ENCODE data around the gene VARS1. TPM values are rescaled to one million over a fixed set of nuclear protein-coding genes. Genes with fewer than 3 reads are reported as not detected.

Gene VARS1
- total and polyA plus RNA-seq, 2 experiments from 2014 or later: 71.2 to 137 TPM

- Histone ChIP-seq H2AFZ (no peak overlapping the region), H3K4me1 (ENCODE audit: insufficient read depth) (peaks cover 14% of the 10 kb centered on the region), H3K27ac (ENCODE audit: low read depth) (no peak overlapping the region), H3K4me3 (no peak overlapping the region), H3K27me3 (ENCODE audit: insufficient read depth) (no peaks in the 10 kb centered on the region), H3K4me2 (no peak overlapping the region), H3K9me2 (ENCODE audit: insufficient read depth) (no peaks in the 10 kb centered on the region), H3K36me3 (ENCODE audit: insufficient read depth) (no peaks in the 10 kb centered on the region), H3K79me2 (replicated peaks; ENCODE audit: insufficient read depth) (no peaks in the 10 kb centered on the region), H4K20me1 (replicated peaks; ENCODE audit: insufficient read depth) (no peaks in the 10 kb centered on the region), H3F3A (replicated peaks; ENCODE audit: low read depth) (0 out of 2 replicates have a peak, but pooled peaks cover 2% of the 10 kb centered on the region)
- H3K27ac Mint-ChIP-seq: peak overlapping the region; percentile 59; the same call in 1 of the 2 replicates
- peaks cover 15% of the 10 kb centered on the region for H3K27me3 Mint-ChIP-seq (ENCODE audit: insufficient read depth, low read depth, poor library complexity)
- no peaks in the 10 kb centered on the region; the same call in 2 of the 3 replicates for H3K9me3 Mint-ChIP-seq
- H3K36me3 Mint-ChIP-seq (ENCODE audit: low read depth): peaks cover 22% of the 10 kb centered on the region
- TF ChIP-seq CTCF (conservative IDR thresholded peaks at IDR 0.05; ENCODE audit: low read depth in 2 of 2) (peak in 1 of 2 experiments; percentile 17; a peak in 1 of 4 replicates), CREB1 (CRISPR knock-in tag; IDR thresholded peaks at IDR 0.05; ENCODE audit: low read depth) (no peak)
- peak overlapping the region; percentile 2; the same call in 1 of the 3 replicates for H3K4me3 Mint-ChIP-seq
- DNase-seq (ENCODE audit: low spot score) (peak; percentile 71), ATAC-seq (peak; percentile 29)
- H3K4me1 Mint-ChIP-seq: peaks cover 24% of the 10 kb centered on the region
Observed at GRCh38 chr6:31763619-31763940, 32.0 kb downstream of the VARS1 start.

- Histone ChIP-seq H3K4me2 (no peak overlapping the region), H3K4me1 (ENCODE audit: insufficient read depth) (peaks cover 14% of the 10 kb centered on the region), H3K4me3 (no peak overlapping the region), H3K27me3 (ENCODE audit: insufficient read depth) (no peaks in the 10 kb centered on the region), H2AFZ (no peak overlapping the region), H3K79me2 (replicated peaks; ENCODE audit: insufficient read depth) (no peaks in the 10 kb centered on the region), H3K36me3 (ENCODE audit: insufficient read depth) (no peaks in the 10 kb centered on the region), H4K20me1 (replicated peaks; ENCODE audit: insufficient read depth) (no peaks in the 10 kb centered on the region), H3K27ac (ENCODE audit: low read depth) (no peak overlapping the region), H3F3A (replicated peaks; ENCODE audit: low read depth) (0 out of 2 replicates have a peak, but pooled peaks cover 2% of the 10 kb centered on the region), H3K9me2 (ENCODE audit: insufficient read depth) (no peaks in the 10 kb centered on the region)
- DNase-seq (ENCODE audit: low spot score) (no peak), ATAC-seq (no peak)
- no peaks in the 10 kb centered on the region; the same call in 2 of the 3 replicates for H3K9me3 Mint-ChIP-seq
- H3K36me3 Mint-ChIP-seq (ENCODE audit: low read depth): peaks cover 22% of the 10 kb centered on the region
- H3K4me1 Mint-ChIP-seq: peaks cover 24% of the 10 kb centered on the region
- H3K27me3 Mint-ChIP-seq (ENCODE audit: insufficient read depth, low read depth, poor library complexity): peaks cover 14% of the 10 kb centered on the region
- H3K27ac Mint-ChIP-seq: peak overlapping the region; percentile 59; the same call in 1 of the 2 replicates
- H3K4me3 Mint-ChIP-seq: peak overlapping the region; percentile 2; the same call in 1 of the 3 replicates
- no peak for TF ChIP-seq EZH2phosphoT487 (IDR thresholded peaks at IDR 0.05; ENCODE audit: unreplicated experiment)
- TF ChIP-seq NANOG (IDR thresholded peaks at IDR 0.05; ENCODE audit: borderline replicate concordance): no peak
- no peak for TF ChIP-seq JUNB (IDR thresholded peaks at IDR 0.05; ENCODE audit: unreplicated experiment)
- TF ChIP-seq, protein P1, sequence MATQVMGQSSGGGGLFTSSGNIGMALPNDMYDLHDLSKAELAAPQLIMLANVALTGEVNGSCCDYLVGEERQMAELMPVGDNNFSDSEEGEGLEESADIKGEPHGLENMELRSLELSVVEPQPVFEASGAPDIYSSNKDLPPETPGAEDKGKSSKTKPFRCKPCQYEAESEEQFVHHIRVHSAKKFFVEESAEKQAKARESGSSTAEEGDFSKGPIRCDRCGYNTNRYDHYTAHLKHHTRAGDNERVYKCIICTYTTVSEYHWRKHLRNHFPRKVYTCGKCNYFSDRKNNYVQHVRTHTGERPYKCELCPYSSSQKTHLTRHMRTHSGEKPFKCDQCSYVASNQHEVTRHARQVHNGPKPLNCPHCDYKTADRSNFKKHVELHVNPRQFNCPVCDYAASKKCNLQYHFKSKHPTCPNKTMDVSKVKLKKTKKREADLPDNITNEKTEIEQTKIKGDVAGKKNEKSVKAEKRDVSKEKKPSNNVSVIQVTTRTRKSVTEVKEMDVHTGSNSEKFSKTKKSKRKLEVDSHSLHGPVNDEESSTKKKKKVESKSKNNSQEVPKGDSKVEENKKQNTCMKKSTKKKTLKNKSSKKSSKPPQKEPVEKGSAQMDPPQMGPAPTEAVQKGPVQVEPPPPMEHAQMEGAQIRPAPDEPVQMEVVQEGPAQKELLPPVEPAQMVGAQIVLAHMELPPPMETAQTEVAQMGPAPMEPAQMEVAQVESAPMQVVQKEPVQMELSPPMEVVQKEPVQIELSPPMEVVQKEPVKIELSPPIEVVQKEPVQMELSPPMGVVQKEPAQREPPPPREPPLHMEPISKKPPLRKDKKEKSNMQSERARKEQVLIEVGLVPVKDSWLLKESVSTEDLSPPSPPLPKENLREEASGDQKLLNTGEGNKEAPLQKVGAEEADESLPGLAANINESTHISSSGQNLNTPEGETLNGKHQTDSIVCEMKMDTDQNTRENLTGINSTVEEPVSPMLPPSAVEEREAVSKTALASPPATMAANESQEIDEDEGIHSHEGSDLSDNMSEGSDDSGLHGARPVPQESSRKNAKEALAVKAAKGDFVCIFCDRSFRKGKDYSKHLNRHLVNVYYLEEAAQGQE (IDR thresholded peaks at IDR 0.05; ENCODE audit: unreplicated experiment): no peak
- no peak for TF ChIP-seq STAT1 (IDR thresholded peaks at IDR 0.05; ENCODE audit: unreplicated experiment)
- no peak for TF ChIP-seq EZH2 (IDR thresholded peaks at IDR 0.05; ENCODE audit: low read depth, unreplicated experiment)
- TF ChIP-seq, protein P2, sequence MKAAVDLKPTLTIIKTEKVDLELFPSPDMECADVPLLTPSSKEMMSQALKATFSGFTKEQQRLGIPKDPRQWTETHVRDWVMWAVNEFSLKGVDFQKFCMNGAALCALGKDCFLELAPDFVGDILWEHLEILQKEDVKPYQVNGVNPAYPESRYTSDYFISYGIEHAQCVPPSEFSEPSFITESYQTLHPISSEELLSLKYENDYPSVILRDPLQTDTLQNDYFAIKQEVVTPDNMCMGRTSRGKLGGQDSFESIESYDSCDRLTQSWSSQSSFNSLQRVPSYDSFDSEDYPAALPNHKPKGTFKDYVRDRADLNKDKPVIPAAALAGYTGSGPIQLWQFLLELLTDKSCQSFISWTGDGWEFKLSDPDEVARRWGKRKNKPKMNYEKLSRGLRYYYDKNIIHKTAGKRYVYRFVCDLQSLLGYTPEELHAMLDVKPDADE (IDR thresholded peaks at IDR 0.05): no peak
Observed at GRCh38 chr6:31762878-31763618, 32.5 kb downstream of the VARS1 start.

All from GM23338 (cell line).